Left cardiac atrium (tissue), 4 donors: ENCODE measurements around the gene NCOA7. TPM values are rescaled to one million over a fixed set of nuclear protein-coding genes. Genes with fewer than 3 reads are reported as not detected.
"Not testable (repeated sequence)": the region's sequence is repeated elsewhere in the genome, so short reads cannot be mapped to it uniquely, and the experiment has no call there.

Source experiments
- ATAC-seq, 2 donors: fragments of 200-7000 bp; cut with Tn5 transposase; one replicate each; pipeline ENCODE4 v1.9.1; 2020; ENCODE audit warnings: mild to moderate bottlenecking in 2 of 2, moderate library complexity in 2 of 2
- DNase-seq: peaks from one replicate; pipeline ENCODE4 v3.0.0-alpha.2; 2020
- intact Hi-C, 2 donors: fragments of 100-400 bp; cut with DNase I; formaldehyde crosslinking; loops; one replicate each; pipeline versions ENCODE4 v1.14.1 to v1.15.1; 2022 to 2023
- total RNA-seq, 2 donors: library from RNA; stranded (reverse); fragmentation: NEBNext Ultra II Directional; extraction: Animal tissue kit (Norgen Biotek cat#: 25700); gene quantifications; one replicate each; pipeline ENCODE4 v1.2.1, GENCODE V29; 2021
- donor health status: DM: no; HTN: yes; CAD: no.
- donor health status: DM: no; HTN: yes; CAD: no; lungs with severe emphysema.
- donor health status: DM: yes; HTN: yes; CAD: no.
- donor health status: Dilated cardiomyopathy.

Gene NCOA7
- total RNA-seq, 2 donors from 2014 or later = 18.4 to 24.8 TPM

DNA sequence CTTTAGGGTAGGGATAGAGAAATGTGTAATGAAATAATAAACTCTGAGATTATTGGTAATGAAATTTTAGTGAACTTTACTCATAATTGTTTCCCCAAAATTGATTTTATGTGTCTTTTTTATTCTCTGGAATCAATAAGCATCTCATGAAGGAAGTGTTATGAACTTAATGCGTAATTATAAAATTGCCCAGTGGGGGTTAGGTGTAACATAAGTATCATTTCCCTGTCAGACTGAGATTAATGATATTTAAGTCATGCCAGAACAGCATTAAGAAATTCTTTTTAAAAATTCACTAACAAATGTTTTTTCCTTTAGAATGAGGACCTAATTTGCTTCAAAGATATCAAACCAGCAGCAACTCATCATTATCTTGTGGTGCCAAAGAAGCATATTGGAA is 175.8 kb downstream of the NCOA7 start:
- no peak for ATAC-seq
- intact Hi-C loops = no loop called here
- no peak for DNase-seq

DNA sequence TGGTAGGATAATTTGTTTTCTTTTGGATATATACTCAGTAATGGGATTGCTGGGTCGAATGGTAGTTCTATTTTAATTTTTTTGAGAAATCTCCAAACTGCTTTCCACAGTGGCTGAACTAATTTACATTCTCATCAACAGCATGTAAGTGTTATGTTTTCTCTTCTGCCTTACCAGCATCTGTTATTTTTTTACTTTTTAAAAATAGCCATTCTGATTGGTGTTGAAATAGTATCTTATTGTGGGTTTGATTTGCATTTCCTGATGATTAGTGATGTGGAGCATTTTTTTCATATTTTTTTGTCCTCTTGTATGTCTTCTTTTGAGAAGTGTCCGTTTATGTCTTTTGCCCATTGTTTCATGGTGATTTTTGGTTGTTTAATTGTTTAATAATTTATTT is 177.7 kb downstream of the NCOA7 start:
- ATAC-seq (no peak), DNase-seq (no peak)
- intact Hi-C loops = no loop called here

DNA sequence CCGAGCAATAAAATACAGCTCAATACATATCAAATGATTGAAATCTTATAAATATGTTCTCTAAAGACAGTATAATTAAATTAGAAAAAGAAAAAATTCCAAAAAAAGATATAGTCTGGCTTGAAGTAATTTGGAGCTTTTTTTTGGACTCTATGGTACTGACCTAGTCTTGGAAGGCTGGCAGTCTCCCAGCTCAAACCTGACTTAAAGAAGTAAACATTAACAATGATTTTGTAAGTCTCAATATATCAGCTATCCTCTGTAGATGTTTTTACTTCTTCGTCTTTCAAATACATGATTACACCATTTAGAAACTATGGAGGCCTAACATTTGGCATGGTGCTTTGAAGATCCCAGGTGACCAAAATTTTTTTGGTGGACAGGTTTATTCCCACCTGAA is 180.0 kb downstream of the NCOA7 start:
- intact Hi-C loops = loop anchor here in 1 of 2 donors (5.0 to 10.0 kb wide), 2 partner anchors 116 to 188 kb away; no protein-coding TSS in a partner anchor
- no peak for DNase-seq
- ATAC-seq = no peak

DNA sequence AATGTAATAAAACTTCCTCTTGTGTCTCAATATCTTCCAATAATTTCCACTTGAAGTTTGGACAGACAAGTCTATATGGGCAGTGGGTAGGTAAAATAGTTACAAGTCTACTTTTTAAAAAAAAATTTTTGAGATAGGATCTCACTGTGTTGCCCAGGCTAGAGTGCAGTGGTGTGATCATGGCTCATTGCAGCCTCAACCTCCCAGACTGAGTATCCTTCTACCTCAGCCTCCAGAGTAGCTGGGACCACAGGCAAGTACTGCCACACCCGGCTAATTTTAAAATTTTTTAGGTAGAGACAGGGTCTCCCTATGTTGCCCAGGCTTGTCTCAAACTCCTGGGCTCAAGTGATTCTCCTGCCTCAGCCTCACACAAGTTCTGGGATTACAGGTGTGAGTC is 181.7 kb downstream of the NCOA7 start:
- DNase-seq, ATAC-seq: not testable (repeated sequence)
- intact Hi-C loops = loop anchor here in 1 of 2 donors (5.0 to 10.0 kb wide), 2 partner anchors 118 to 190 kb away; no protein-coding TSS in a partner anchor

DNA sequence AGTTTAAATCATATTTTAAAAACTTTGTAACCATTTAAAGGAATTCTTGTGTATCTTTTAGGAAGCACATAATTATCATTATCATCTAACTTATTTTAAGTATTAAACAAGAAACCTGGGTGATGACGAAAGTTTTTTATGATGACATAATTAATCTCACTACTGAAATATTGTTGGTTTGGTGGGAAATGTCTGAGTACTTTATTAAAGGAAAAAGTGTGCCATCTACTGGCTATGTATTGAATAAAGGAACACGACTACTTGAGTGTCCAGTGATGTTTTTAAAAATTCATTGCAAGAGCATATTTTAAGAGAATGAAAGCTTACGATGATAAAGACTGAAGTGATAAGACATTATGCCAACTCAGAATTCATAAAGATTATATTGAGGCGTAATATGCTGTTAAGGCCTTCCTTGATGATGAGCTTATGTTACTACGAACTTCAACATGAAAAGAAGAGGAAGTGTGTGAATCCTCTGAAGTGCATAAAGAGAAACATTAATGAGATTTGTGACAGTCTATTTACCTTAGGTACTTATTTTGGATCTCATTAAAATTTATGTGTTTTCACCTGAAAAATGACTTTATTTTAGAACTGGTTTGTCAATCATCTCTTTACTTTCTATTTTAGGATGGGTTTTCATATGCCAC is 183.6 kb downstream of the NCOA7 start:
- intact Hi-C loops = loop anchor here in 1 of 2 donors (5.0 to 10.0 kb wide), 2 partner anchors 120 to 192 kb away; no protein-coding TSS in a partner anchor
- peak; percentile 41 to 72 for ATAC-seq
- no peak for DNase-seq

DNA sequence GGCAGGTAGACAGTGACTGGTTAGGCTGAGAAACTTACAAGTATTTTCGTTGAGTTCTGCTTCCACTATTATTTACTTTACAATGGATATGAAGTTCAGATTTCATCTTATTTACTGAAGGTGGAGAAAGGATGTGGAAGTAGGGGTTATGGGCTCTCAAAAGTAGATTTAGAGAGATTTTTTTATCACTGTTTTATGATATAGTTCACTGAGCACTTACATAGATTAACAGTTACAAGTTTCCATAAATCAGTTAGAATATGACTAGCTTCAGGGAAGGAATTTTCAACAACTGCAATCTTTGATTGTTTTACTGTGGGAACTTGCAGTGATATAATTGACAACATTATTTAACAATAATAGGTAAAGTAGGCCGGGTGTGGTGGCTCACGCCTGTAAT is 188.3 kb downstream of the NCOA7 start:
- ATAC-seq (no peak), DNase-seq (no peak)
- intact Hi-C loops = loop anchor here in 1 of 2 donors (10.0 kb wide), 1 partner anchor 124 kb away; no protein-coding TSS in a partner anchor

Other genes starting within 250 kb of the NCOA7 start
- gene HEY2, start 41.3 kb upstream of the NCOA7 start, total RNA-seq = 1 to 10 TPM; 2.1 to 2.5 TPM
- gene HINT3, start 165.8 kb downstream of the NCOA7 start, total RNA-seq = 10 to 100 TPM; 22.1 to 27.5 TPM
- gene TRMT11, start 195.6 kb downstream of the NCOA7 start, total RNA-seq = 10 to 100 TPM in 1 of 2 donors, 1 to 10 TPM in 1; 7.9 to 14.8 TPM